Stimulated activated CD4-positive, alpha-beta T cell treated with anti-CD3 and anti-CD28 coated beads, Interleukin-4, amount 100 ng/mL, for 24 hours (primary cell): Measurements from ENCODE around the gene CCNY.

Experiments used
- DNase-seq: peaks from one replicate; pipeline ENCODE4 v3.0.0-alpha.2; 2020

Gene CCNY

DNA sequence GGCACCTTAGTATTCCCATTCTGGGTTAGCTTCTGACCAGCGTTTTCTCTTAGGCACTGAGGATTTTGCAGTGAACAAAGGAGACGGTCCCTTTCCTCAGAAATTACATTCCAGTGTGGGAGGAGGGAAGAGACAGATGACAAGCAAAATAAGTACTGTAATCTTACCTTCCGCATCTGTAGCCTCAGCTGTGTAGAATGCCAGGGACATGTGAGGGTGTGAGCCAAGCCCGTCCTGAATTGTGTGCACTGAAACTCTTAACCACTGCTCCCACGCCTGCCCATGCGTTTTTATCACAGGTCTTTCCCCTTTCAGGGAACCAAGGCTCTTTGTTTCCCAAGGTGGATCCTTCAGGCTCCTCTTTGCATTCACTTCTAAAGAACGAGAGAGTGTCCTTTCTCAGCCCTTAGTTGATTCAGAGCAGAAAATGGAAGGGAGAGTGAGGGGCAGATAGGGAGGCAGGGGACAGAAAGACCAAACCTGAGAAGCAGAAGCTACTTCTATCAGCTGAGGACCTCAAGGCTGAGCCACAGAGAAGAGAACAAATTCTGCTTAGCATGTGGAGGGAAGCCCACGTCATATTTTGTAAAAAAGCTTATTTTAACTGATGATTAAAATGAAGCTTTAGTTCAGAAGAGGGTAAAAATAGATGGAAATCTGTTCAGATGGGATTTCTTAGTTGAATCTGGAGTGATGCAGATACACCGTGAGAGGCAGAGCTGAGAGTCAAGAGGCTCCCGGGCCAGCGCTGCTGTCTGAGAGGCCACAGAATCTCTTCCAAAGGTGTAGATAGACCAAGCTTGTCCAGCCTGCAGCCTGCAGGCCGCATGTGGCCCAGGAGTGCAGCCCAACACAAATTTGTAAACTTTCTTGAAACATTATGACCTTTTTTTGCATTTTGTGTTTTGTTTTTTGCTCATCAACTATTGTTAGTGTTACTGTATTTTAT is 122.5 kb downstream of the CCNY start:
- no peak for DNase-seq

DNA sequence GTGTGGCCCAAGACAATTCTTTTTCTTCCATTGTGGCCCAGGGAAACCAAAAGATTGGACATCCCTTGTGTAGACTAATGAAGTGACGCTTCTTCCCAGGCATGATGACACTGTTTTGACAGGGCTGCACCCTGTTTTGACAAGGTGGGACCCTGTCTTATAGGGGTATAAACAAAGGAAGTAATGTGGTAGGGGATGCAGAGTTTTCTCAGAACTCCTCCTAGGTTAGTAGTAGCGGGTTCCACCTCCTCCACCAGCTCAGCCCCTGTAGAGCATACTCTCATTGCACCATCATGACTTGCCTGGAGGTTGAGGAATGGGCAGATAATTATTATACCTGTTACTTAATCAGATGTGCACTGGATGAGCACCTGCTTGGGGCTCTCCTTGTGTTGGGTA is 123.1 kb downstream of the CCNY start:
- DNase-seq: no peak

DNA sequence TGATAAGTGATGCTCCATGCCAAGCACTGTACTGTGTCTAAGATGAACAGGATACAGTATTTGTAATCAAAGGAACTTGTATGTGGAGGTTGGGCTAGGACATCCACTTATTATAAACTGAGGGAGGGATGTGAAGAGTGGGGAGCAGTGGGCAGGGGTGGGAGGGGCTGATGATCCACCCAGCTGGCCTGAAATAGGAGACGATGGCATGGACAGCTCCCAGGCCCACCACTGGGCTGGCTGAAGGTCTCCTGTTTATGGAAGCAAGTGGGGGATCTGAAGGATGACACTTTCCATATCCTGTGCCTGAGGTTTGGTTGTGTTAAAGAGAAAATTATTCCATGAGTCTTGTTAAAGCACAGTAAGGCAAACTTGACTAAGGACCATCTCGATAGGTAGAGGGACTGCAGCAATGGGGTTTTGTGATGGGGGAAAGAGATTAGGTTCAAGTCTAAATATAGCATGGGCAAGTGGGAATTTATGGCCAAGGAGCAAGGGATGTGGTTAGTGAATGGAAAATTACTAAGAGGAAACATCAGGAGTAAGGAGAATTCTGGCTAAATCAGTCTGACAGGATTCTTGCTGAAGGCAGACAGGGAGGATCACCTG is 124.6 kb downstream of the CCNY start:
- no peak for DNase-seq

DNA sequence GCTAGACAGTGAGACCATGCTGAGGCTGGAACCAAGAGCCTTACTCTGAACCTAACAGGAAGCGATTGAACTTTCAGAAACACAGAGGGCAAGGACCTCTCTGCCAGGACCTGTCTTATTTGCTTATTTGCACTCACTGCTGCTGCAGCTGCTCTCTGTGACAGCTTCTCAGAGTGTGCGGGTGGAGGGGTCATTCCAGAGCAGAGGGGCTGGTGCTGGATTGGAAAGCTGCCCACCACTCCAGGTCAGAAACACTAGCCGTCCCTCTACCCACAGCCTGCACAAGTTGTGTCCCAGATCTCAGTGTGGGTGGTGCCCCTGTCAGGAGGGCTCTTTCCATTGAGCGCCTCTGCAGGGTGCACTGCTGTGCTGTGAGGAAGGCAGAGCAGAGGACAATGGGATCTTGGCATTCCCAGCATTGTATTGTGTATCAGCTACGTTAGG is 126.2 kb downstream of the CCNY start:
- no peak for DNase-seq

DNA sequence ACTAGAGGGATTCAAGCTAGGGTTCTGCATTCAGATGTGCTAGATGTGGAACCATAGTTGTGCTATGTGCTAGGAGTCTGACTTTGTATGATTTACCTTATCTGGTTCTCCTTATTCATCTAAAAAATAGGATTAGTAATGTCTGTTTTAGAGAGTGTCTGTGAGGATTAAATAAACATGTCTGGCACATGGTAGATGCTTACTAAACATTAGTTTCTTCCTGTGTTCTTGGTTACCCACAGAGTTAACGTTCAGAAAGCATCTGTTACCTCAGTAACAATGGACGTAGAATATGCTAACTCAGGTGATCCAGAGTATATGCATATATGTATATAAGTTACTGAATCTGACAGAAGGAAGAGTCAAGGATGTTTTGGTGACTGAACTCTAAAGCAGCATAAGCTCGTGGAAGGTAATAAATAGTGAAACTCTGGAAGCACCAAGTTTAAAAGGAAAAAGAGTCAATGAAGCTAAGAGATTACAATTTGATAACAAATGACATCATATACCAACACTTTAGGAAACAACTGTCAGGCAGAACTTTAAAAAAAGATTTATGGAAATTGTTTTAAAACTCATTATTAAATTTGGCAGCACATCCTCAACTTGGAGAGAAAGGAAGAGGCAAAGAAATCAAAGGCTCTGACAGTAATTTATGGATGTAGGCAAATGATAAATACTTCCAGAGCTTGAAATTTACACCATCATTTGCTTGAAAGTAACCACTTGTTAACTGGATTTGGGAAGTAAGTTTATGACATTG is 127.0 kb downstream of the CCNY start:
- DNase-seq: no peak

DNA sequence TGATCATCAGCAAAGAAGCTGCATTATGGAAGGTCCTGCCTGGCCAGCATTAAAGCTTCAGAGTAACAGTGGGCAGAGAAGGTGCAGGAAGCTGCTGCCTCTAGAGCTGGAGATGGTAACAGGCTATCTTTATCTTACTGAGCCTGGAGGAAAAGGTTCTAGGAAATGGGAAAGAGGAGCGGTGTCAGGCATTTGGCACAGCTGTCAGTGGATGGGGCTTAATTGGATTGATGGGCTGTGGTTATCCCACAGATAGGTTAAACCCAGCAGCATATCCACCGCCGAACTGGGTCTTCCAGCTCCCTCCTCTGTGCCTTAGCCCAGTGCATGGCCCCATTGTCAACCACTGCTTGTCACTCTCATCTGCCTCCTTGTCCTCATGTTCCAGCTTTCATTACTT is 127.6 kb downstream of the CCNY start:
- no peak for DNase-seq

DNA sequence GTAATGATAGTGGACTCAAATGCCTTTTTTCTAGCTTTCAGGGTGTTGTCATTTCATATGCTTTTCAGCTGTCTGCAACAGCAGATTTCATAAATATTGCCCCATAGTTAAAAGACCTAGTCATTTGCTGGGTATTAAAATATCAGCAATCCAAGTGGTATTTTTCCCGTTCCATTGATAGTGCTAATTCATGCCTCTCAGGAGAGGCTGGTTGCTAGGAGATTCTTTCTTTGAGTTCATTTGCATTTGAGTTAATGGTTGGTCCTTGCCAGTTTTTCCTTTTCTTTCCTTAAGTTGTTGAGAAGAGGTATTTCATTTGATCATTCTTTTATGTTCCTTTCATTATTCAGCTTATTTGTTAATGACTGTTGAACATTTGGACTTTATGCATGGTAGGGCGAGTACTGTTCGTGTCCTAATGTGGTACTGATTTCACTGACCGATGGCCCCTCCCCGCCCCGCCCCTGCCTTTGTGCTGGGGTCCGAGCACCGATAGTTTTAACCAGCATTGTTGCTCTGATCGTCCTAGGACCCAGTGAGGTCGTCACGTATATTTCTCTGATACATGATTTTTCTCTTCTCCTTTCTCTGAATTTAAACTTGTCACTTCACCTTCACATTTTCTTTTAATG is 128.6 kb downstream of the CCNY start:
- DNase-seq: no peak

DNA sequence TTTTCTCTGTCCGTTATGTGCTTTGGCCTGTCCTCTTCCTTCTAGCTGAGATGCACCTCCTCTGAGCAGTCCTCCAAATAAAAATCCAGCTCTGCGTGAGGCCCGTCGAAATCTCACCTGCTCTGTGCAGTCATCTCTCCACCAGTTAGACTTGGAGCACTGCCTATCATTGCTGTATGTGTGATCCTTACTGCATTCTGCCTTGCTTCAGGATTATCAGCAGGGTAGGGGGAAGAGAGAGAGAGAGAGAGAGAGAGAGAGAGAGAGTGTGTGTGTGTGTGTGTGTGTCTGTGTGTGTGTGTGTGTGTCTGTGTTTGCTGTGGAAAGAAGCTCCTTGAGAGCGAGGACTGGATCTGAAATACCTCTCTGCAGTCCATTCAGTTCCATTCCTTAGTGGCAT is 129.4 kb downstream of the CCNY start:
- DNase-seq: no peak

DNA sequence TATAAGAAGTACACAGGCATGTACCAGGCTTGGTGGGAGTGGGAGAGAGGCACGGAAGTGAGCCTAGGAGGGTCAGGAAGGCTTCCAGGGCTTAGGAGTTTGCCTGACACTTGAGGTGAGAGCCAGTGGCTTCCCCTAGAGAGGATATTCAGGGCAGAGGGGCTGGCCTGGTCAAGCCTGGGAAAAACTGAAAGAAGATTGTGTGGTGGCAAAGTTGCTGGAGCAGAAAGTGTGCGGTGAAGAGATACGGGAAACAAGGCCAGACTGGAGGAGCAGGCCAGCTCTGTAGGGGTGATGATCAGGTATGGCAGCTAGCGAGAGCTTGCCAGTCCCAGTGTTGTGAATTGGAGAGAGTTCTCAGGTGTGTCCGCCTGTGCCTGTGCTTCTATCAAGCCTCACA is 129.9 kb downstream of the CCNY start:
- DNase-seq: no peak

DNA sequence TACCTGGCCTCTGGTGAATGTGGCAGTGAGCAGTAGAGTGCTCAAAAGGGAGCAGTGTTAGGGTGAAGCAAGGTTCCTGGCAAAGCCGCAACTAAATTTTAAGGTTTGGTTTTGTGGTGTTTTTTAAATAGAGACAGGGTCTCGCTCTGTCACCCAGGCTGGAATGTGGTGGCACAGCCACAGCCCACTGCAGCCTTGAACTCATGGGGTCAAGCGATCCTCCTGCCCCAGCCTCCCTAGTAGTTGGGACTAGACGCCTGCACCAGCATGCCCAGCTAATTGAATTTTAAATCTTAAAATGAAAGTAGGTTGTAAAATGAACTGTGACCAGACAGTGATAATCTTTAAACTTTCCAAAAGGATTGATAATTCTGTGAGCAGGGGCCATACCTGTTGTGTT is 130.4 kb downstream of the CCNY start:
- DNase-seq: no peak

DNA sequence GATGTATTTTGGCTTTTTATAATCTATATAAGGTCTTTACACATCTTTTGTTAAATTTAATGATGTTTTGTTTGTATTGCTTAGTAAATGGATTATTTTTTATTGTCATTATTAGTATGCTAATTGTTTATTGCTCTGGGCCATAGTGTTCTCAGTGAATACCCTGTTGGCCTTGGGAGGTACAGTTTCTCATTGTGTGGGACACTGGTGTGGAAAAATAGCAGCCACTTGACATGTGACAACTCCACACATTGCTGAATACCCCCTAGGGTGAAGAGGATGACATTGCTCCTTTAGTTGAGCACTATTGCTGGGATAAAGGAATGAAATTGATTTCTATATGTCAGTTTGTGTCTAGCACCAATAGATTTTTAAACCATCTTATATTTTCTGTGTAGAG is 130.9 kb downstream of the CCNY start:
- DNase-seq: no peak

DNA sequence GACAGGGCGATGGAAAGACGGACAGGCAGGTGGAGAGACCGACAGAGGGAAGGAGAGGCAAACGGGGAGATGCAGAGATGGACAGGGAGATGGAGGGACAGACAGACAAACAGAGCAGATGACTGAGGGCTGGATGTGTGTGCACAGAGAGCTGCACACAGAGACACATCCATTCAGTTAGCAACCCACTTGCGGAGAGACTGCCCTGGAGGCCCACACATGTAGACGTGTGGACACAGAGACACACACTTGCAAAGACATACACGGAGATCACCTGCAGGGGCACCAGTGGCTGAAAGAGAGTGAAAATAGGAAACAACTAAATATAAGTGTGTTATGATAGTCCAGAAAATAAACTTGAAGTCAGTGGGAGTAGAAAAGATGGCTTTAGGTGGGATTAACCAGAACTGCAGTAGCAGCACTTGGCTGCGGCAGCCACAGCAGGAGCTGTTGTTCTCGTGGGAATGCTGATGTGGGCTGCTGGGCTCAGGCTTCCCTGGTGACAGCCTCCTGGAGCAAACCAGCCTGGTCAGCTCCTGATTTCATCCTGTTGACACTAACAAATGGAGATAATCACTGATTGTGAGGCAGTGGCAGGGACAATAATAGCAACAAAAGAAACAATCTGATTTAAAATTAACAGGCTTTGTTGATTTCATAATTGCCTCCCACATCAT is 134.1 kb downstream of the CCNY start:
- no peak for DNase-seq

DNA sequence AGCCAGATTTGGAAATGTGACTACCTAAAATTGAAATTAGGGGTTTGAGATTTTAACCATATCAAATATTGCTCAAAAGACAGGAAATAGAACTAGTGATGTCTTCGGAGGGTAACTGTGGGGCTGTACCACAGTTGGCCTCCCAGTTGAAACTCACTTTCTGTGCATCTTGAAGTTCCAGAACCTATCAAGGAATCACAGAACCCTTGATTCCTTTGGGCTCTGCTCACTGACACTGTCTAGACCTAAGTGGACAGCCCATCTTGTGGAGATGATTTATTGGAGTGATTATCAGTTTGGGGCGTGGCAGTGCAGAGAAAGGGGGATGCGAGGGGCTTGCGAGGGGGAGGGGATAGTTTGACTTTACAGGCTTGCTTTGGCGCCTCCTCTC is 134.6 kb downstream of the CCNY start:
- DNase-seq: no peak

DNA sequence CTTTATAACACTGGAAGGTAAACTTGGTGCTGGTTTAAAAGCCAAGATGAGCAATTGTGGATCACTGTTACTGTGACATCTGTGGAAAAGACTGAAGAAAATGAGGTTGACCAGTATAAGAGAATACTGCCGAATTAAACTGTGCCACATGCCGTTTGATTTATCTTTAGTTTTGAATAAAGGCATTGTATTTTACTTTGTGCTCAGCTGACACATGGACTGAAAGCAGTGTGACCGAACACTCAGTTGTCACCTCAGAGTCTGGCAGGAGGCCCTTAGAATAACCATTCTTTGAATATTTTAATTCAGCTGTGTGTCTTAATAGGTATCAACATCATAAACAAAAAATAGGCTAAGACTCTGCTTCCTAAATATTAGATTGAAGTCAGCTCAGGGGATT is 135.1 kb downstream of the CCNY start:
- DNase-seq: no peak

DNA sequence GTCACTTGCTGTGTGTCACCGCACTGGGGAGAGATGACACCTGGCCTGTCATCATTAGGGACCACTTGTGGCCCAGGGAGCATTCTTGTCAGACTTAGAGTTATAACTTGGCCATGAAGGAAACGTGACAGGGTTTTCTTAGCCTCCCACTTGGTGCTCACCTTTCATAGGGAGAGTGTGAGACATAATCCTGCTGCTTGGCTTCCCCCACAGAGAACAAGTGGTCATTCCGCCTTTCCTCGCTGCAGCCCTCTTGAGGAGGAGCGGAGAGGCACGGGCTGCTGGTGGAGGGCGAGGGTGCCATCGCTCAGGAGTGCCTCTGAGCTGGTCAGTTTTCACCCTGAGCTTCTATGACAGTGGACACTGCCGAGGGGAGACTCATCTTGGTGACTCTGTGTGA is 143.8 kb downstream of the CCNY start:
- DNase-seq: no peak

DNA sequence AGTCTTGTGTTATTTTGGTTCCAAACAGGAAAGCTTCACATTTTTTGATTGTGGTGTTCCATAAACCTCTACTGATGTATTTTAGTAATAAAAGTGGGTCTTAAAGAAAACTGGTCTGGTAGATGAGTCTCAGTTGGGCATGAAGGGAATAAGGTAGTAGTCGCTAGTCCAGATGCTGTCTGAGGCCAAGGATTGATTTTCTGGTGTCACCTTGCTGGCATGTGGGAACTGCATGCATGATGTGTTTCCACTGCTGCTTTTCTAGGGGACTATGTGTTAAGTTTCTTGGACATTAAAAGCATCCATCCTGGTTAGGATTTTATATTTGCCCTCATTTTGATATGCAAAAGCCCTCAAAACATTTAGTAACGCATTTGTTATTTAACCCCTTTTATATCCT is 145.1 kb downstream of the CCNY start:
- no peak for DNase-seq

DNA sequence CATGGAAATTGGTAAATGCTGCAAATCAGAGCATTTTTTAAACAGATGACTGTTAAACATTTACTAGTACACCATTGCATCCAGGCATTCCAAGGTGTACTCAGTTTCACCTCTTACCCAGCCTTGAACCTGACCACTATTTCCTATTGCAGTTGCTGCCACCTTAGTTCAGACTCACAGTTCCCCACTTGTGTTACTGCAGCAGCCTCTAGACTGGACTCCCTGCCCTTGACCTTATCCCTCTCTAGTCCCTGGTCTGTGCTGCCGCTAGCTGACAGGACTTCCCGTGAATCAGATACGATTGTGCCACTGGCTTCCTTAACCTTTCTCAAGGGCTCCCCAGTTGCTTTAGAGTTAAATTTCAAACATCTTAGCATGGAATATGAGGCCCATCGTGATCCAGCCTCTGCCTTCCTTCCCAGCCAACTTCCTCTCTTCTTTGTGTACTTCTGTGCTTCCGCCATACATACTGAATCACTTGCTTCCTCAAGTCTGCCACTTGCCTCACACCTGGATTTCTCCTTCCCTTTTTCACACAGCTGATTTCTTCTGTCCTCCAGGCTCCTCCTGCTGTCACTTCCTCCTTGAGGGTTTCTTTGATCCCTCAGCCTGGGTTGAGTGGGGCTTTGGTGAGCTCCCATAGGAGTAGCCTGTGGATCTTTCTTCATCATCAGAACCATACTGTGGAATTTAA is 150.1 kb downstream of the CCNY start:
- no peak for DNase-seq

DNA sequence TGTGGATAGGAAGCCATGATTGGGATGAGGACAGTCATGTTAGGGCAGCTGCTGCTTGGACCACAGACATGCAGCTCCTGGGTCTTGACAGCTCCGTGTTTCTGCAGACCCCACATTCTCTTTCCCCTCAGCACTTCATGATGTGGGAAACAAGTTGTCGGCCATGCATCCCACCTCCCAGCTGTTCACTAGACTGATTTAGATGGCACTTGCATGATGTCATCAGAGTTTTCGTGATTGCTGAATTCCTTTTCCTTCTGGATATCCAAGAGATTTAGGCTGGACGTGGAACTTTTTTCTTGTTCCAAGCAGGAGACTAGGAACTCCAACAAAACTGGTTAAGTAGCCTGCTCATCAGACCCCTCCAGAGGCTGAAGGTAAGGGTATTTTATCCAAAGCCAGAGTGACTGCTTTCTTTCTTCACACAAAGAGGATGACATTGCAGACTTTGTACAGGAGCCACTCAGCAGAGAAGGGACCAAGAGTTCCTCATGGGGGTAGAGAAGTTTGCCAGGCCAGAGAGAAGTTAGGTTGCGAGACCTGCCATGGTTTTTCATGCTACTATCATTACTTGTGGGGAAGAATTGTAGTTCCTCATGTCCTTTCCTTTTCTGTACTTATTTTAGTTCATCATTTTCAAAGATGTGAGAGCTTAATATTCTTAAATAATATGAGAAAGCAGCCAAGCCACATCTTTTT is 151.2 kb downstream of the CCNY start:
- DNase-seq: no peak

DNA sequence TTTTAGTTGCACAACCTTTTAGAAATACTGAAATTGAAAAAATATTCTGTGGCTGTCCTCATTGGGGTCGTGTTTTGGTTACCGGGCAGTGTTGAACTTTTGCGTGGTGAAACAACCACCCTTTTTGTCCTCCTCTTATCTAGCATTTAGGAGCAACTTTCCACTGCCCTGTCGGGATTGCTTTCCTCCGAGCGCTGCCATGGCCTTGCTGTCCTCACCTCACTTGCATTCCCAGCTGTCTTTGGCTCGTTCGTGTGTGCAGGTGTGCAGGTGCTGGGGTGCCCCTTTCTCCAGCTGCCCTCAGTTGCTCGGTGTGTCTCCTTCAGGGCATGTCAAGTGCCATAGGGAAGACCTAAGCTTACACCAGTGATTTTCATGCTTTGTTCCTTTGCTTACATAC is 151.9 kb downstream of the CCNY start:
- no peak for DNase-seq

DNA sequence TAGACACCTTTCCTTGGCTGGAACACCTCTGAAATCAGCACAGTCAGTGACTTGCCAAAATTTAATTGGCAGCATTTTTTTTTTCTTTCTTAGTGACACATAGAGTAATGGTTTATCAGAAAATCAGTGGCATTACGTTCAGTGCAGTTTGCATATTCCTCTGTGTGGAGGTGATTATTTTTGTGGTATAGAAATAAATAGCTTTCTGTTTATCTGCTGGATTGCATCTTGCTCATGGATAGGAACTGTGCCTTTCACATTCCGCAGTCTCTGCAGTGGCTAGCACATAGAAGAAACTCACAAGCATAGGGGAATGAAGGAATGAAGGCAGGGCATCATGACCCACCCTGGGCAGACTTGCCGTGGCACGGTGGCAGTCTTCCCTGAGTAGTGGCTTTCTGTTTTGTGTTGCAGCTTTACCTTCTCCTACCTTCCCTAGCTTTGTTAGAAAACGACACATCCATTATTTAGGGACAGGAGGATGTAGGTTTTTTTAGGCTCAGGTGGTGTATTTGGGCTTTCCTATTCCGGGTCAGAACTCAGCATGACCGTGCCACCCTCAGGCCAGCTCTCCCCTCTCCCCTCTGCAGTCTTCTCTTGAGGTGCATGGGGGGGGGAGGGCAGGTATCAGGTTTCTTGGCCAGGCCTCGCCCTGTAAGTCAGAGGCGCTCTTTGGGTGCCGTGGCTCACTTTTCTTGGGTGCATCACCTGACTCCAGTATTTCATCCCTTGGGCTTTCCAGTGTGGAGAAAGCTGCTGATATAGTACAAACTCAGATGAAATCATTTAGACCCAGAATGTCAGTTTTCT is 156.3 kb downstream of the CCNY start:
- no peak for DNase-seq
